IPS-18c (cell line): ENCODE data around the gene MED27.

Experiments
- H3K4me3 ChIP-seq: 2 replicates; pipeline ENCODE4 v1.7.0; 2013; ENCODE audit warnings: low read depth, mild to moderate bottlenecking, low read length, moderate library complexity; ENCODE audit not compliant: insufficient read depth
- H3K9me3 ChIP-seq: one replicate; pipeline ENCODE4 v1.6.1; 2013; ENCODE audit warnings: mild to moderate bottlenecking, low read length, moderate library complexity; ENCODE audit not compliant: control insufficient read depth, insufficient read depth

The MED27 gene

DNA sequence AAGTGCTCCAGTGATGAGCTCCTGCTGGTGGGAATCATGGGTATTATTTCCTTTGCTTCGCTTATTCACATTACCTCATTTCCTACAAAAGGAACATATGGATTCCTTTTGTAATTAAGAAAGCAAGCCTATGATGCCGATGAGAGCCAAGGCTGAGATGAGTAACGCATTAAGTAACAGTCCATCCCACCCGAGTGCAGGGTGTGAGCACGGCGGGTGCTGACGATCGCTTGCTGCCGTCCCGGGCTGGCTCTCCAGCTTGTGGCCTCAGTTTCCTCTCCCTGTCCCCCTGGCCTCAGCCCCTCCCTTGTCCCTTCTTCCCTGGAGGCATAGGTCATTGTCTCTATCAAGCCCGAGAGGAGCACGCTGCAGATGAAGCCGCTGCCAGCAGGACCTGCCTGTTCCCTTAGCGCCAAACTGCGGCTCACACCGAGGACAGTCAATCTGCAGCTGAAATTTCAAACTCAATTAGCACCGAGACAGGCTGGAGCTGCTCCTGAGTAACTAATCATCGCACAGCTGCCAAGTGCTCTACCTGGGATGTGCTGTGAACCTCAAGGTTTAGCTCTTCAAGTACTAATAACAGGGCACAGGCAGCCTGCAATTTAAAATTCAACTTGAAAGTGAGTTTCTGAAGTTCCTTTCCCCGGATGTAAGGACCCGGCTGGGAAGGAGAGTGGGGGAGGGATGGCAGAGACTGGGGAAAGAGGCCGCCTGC lies 224.6 kb downstream of the MED27 start:
- Histone ChIP-seq H3K9me3 (peaks cover 4% of the 10 kb centered on the region), H3K4me3 (no peak overlapping the region)

DNA sequence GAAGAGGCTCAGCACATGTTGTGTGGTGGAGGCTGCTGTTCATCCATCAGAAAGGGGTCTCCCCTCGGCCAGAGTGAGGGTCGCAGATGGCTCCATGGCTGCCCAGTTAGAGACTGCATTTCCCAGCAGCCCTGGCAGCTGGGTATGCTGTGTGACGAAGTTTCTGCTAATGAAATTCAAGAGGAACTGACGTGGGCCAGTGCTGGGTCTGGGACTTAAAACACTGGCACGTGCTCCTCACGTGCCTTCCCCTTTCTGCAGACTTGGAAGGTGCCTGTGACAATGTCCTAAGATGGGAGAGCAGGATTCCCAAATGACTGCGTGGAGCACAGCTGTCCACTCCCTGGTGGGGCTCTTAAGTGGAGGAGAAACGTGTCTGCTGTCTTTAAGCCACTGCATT lies 225.3 kb downstream of the MED27 start:
- H3K9me3 ChIP-seq, result peaks cover 4% of the 10 kb centered on the region
- H3K4me3 ChIP-seq, result no peak overlapping the region

DNA sequence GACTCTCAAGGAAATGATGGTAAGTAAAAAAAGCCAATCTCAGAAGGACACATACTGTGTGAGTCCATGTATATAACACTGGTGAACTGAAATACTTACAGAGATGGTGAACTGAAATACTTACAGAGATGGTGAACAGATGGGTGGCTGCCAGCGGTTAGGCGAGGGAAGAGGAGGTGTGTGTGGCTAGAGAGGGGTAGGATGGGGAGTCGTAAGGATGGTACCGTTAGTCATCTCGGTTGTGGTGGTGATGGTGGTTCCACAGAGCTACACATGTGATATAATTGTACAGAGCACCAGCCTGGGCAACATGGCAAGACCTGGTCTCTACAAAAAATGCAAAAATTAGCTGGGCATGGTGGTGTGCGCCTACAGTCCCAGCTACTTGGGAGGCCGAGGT lies 226.2 kb downstream of the MED27 start:
- no peak overlapping the region for H3K4me3 ChIP-seq
- peaks cover 2% of the 10 kb centered on the region for H3K9me3 ChIP-seq

DNA sequence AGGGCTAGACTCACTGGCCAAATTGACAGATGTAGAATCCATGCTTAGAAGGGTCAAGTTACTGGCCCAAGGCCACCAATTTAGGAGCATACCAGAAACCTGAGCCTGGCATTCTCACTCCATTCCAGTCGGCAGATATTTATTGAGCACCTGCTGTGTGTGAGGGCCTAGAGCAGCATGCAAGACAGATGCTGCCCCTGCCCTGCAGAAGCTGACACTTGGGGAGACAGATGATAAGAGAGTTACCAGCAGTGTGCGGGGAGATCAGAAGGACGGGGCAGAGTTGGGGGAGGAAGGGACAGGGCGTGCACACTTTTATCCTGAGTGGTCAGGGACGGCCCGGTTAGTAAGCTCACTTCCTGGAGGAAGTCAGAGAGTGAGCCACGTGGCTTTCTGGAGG lies 228.3 kb downstream of the MED27 start:
- Histone ChIP-seq H3K9me3 (no peaks in the 10 kb centered on the region), H3K4me3 (no peak overlapping the region)

DNA sequence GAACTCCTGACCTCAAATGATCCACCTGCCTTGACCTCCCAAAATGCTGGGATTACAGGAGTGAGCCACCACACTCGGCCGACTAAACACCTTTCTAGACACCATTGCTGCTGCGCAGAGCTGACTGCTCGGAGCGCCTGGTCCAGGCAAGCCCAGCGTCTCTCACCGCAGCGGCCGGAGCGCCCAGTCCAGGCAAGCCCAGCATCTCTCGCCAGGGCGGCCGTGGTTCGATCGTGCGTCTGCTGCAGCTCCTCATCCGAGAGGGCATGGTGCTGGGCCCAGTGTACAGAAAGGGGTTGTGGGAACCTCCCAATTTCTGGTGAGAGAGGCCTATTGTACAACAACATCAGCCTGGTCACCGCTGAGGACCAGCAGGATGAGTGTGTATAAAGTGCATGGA lies 230.3 kb downstream of the MED27 start:
- no peak overlapping the region for H3K4me3 ChIP-seq
- no peaks in the 10 kb centered on the region for H3K9me3 ChIP-seq

DNA sequence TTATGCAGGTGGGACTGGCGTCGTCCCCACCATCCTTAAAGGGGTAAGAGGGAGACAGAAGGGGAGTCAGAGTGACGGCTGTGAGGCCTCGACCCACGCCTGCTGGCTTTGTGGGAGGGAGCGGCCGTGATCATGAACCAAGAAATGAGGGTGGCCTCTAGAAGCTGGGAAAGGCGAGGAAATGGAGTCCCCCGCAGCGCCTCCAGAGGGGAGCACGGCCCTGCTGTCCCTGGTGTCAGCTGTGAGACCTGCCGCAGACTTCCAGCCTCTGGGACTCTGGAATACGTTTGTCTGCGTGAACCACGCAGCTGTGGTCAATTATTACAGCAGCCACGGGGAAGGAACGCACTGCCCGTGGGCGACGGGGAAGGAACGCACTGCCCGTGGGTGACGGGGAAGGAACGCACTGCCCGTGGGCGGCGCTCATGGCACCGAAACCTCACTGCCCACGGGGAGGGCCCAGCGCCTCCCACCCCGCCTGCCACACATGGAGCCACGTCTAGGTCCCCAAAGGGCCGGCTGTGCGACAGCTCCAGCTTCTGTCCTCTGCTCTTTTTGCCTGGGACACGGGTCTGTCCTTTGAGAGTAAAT lies 231.0 kb downstream of the MED27 start:
- Histone ChIP-seq H3K4me3 (no peak overlapping the region), H3K9me3 (no peaks in the 10 kb centered on the region)

DNA sequence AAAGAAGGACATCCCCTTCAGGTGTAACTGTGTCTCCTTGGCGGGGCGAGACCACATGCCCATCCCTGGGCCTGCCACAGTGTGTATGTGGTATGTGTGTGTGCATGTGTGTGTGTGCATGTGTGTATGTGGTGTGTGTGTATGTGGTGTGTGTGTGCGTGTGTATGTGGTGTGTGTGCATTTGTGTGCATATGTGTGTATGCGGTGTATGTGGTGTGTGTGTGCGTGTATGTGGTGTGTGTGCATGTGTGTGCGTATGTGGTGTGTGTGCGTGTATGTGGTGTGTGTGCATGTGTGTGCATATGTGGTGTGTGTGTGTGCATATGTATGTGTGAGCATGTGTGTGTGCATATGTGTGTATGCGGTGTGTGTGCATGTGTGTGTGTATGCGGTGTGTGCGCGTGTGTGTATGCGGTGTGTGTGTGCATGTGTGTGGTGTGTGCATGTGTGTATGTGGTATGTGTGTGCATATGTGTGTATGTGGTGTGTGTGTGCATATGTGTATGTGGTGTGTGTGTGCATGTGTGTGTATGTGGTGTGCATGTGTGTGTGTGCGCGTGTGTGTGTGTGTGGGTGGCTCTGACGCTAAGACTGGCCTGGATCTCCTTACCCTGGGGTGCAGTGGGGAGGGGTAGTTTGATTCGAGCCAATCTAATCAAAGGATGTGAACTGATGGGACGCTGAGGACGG lies 231.9 kb downstream of the MED27 start:
- H3K4me3 ChIP-seq, result no peak overlapping the region

DNA sequence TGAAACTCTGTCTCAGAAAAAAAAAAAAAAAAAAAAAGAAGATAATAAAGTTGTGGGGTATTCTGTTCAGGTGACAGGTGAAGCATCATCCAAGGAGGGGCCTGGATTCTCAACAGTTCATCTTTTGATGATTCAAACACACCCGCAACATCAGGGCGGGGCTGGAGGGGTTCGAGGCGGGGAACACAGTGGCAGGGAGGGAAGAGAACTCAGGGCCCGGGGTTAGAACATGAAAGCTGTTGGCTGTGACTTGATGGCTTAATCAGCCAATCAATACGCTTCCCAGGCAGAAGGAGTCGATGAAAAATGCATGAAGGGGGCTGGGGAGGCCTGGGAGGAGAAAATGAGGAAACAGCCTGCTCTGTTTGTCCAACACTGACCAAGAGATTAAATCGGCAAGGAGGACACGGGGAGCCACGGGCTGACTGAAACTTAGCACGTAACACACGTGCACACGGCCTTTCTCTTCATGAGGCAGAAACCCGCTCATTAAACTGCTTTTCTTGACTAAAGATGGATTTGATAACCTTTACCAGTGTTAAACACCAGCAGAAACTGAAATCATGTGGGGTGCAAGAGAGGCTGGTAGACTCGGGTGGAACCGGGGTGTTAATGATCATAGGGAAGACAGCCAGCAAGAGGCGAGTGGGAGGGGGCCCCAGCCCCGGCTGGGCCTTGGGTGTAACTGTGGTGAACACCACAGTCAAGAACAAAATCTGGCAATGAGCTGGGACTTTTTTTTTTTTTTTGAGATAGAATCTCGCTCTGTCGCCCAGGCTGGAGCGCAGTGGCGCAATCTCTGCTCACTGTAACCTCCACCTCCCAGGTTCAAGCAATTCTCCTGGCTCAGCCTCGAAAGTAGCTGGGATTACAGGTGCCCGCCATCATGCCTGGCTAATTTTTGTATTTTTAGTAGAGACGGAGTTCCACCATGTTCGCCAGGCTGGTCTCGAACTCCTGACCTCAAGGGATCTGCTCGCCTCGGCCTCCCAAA lies 234.1 kb downstream of the MED27 start:
- Histone ChIP-seq H3K4me3 (no peak overlapping the region), H3K9me3 (no peaks in the 10 kb centered on the region)

More for the DNA sequence above, 231.9 kb downstream of the MED27 start:
- no peaks in the 10 kb centered on the region for H3K9me3 ChIP-seq

DNA sequence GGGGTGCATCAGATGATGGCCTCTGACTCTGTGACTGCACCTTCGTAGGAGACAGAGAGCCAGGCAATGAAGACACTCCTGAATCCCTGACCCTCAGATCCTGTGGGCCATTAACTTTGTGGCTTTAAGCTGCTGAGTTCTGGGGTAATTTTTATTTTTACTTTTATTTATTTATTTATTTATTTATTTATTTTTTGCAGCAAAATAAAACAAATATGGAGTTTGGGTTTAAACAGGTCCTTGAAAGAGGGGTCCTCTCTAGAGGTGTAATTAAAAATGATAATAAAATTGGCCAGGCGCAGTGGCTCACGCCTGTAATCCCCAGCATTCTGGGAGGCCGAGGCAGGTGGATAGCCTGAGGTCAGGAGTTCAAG lies 234.9 kb downstream of the MED27 start:
- no peak overlapping the region for H3K4me3 ChIP-seq
- no peaks in the 10 kb centered on the region for H3K9me3 ChIP-seq

DNA sequence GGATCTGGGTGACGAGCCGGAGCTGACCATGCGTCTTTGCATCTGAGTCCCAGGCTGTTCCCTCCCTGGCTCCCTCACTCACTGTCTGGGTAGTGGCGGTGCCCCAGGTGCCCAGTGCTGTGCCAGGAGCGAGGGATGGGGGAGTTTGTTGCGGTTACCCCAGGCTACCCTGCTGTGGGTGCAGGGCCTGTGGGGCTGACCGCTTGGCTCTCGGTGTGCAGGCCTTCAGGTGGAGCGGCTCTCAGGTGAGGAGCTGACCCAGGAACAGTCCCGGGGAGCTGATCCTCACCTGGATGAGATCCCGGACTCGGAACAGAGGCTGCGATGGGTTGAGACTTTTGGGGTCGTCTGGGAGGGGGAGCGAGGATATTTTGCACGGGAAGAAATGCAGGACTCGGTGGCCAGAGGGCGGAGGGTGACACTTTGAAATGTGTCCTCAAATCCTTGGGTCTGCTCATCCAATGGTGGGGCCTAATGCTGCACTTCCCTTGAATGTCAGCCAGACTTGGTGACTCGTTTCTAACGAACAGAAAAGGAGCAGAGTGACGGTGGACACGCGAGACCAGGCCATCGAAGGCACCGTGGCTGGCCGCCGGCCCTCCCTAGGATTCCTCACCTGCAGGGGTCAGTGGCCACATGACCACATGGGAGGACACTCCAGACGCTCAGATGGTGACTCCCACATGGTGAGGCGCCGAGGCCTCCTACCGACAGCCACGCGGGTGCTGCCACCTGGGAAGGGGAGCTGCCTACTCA lies 235.5 kb downstream of the MED27 start:
- no peak overlapping the region for H3K4me3 ChIP-seq
- no peaks in the 10 kb centered on the region for H3K9me3 ChIP-seq

DNA sequence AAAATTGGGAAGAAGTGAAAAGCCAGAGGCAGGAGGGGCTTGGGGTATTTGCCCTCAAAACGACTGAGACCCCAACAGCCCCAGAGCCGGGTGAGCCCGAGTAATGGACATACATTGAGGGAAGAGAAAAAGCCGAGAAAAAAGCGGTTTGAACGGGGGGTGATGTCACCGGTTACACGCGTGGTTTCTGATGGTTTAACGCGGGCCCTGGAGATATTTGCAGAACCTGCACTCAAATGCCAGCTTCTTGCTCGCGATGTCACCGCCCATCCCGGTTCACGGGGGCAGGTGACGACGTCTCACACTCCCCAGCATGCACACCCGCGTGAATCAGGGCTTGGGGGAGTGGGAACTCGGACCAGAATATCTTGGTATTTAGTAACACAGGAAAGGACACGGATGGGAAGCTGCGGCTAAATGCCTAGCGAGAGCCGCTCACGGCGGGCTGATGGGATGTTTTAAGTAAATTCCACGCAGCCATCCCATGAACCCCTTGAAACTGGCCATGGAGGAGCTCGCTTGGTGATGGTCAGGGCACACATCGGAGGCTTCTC lies 237.8 kb downstream of the MED27 start:
- no peak overlapping the region for H3K4me3 ChIP-seq
- no peaks in the 10 kb centered on the region for H3K9me3 ChIP-seq

DNA sequence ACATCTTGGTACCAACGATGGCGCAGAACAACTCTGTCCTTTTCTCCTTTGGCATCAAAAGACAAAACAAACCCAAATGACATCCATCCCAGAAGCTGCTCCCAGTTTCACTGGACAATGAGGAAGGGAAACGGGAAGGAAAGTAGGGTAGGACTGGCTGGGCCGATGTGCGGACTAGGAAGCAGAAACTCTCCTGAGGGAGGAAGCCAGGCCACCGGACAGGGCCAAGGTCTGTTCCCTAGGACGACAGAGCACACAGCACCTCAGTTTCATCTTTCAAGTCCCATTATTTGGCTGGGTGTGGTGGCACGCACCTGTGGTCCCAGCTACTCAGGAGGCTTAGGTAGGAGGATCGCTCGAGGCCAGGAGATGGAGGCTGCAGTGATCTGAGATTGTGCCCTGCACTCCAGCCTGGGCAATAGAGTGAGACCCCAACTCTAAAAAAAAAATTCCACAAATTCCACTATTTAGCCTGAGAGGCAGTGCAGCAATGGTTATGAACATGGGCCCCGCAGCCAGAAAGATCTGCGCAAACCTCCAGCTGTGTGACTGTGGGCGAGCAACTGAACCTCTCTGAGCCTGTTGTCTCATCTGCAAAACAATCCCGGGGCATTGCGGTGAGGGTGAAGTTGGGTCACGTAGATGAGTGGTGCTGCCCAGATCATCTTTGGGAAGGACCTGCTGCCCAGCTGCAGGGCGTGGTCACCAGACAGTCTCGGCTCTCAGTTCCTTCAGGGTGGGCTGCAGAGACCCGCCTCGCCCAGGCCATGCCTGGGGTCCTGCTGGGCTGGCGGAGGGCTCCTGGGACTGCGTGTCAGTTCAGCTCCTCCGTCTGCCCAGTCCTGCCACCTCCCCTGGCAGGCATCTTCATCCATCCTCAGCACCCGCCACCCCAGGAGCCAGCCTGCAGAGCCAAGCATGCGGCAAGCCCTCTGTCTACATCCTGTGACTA lies 238.6 kb downstream of the MED27 start:
- H3K9me3 ChIP-seq, result no peaks in the 10 kb centered on the region
- H3K4me3 ChIP-seq, result no peak overlapping the region

DNA sequence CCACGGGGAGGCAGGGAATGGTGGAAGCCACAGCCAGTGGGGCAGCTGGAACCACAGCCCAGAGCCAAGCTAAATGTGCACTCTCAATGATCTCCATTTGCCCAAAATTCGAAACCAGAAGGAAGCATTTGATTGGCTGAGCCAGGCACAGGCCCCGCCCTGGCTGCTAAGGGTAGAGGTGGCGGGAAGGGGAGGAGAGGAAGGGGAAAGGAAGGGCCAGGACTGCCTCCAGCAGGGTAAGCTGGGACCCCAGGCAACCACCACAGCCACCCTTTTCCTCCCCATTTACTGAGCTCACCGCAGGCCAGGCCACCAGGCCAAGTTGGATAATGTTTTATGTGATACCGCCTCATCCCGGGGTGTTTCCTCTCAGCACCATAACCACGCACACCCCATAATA lies 239.4 kb downstream of the MED27 start:
- H3K4me3 ChIP-seq, result no peak overlapping the region
- H3K9me3 ChIP-seq, result no peaks in the 10 kb centered on the region

DNA sequence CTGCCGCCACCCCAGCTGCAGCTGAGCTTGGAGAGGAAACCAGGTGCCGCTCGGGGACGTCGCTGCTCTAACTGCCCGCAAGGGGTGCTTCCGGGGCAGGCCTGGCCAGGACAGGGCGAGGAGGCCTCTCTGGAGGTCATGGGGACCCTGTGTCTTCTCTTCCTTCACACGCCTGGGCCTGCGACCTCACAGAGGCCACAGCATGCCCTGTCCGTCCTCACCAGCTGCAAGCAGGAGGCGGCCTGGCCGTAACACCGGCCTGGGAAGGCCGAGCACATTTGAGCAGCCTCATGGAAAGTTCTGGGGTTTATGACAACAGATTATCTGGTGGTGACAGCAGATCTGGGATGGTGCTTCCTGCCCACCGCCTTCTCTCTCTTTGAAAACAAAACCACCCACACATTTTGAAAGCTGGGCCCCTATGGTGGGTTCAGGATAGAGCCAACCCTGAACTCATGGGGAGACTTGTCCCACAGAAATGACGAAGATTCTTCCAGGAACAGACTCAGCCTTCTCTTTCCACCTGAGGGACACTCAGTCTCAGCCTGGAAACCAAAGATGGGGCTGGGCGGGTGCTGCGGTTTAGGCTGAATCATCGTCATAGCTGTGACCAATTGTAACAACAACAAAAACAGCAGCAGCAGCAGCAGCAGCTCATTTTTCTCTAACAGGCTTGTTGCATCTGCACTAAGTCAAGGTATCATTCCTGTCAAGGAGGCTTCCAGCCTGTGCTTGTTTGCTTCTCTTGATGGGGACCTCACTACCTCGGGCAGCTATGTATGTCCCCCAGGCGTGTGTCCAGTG lies 240.2 kb downstream of the MED27 start:
- H3K4me3 ChIP-seq, result no peak overlapping the region
- no peaks in the 10 kb centered on the region for H3K9me3 ChIP-seq
